Measurements from ENCODE around the gene PIBF1.
"Not testable (repeated sequence)": the region's sequence is repeated elsewhere in the genome, so short reads cannot be mapped to it uniquely, and the experiment has no call there.

The PIBF1 gene

GRCh38 chr13:72931311-72931710, 149.4 kb downstream of the PIBF1 start:
- no peak for DNase-seq

- no peak for DNase-seq
Measured at GRCh38 chr13:72932250-72932649, 150.3 kb downstream of the PIBF1 start.

- DNase-seq = not testable (repeated sequence)
Measured at GRCh38 chr13:72946267-72946666, 164.3 kb downstream of the PIBF1 start.

GRCh38 chr13:72952529-72953141, 170.7 kb downstream of the PIBF1 start:
- DNase-seq = no peak

- no peak for DNase-seq
Measured at GRCh38 chr13:72953391-72953965, 171.5 kb downstream of the PIBF1 start.

- DNase-seq = no peak
Measured at GRCh38 chr13:72959643-72960042, 177.7 kb downstream of the PIBF1 start.

- no peak for DNase-seq
Measured at GRCh38 chr13:72960114-72960513, 178.2 kb downstream of the PIBF1 start.

- no peak for DNase-seq
Measured at GRCh38 chr13:72960541-72960940, 178.6 kb downstream of the PIBF1 start.

GRCh38 chr13:72963762-72964161, 181.8 kb downstream of the PIBF1 start:
- no peak for DNase-seq

GRCh38 chr13:72970301-72970880, 188.5 kb downstream of the PIBF1 start:
- no peak for DNase-seq

- DNase-seq = no peak
Measured at GRCh38 chr13:72970956-72971355, 189.0 kb downstream of the PIBF1 start.

- DNase-seq = no peak
Measured at GRCh38 chr13:72973234-72973633, 191.3 kb downstream of the PIBF1 start.

GRCh38 chr13:72983085-72983768, 201.3 kb downstream of the PIBF1 start:
- no peak for DNase-seq

- no peak for DNase-seq
Measured at GRCh38 chr13:72985610-72986009, 203.7 kb downstream of the PIBF1 start.

- DNase-seq = no peak
Measured at GRCh38 chr13:72986197-72986596, 204.3 kb downstream of the PIBF1 start.

GRCh38 chr13:72990953-72991352, 209.0 kb downstream of the PIBF1 start:
- no peak for DNase-seq

- no peak for DNase-seq
Measured at GRCh38 chr13:72998012-72998411, 216.1 kb downstream of the PIBF1 start.

GRCh38 chr13:73000027-73000674, 218.2 kb downstream of the PIBF1 start:
- DNase-seq = no peak

- no peak for DNase-seq
Measured at GRCh38 chr13:73001971-73002370, 220.0 kb downstream of the PIBF1 start.

GRCh38 chr13:73011751-73012150, 229.8 kb downstream of the PIBF1 start:
- no peak for DNase-seq

- DNase-seq = no peak
Measured at GRCh38 chr13:73015805-73016204, 233.9 kb downstream of the PIBF1 start.

GRCh38 chr13:73018336-73018735, 236.4 kb downstream of the PIBF1 start:
- DNase-seq = no peak

- no peak for DNase-seq
Measured at GRCh38 chr13:73025217-73026012, 243.5 kb downstream of the PIBF1 start.
